ENCODE data around the gene SERBP1. TPM values are rescaled to one million over a fixed set of nuclear protein-coding genes. Genes with fewer than 3 reads are reported as not detected.

SERBP1 gene
- total RNA-seq, 1 experiment from 2014 or later: 325 TPM

GRCh38 chr1:67427947-67428346 is 2.3 kb downstream of the SERBP1 start (continued):
- no peak for TF ChIP-seq REST (IDR thresholded peaks at IDR 0.05; ENCODE audit: low read depth)
- no peak for TF ChIP-seq YY1 (IDR thresholded peaks at IDR 0.05; ENCODE audit: extremely low read depth, insufficient replicate concordance, low read depth, low read length)
- no peak for TF ChIP-seq ATF3 (IDR thresholded peaks at IDR 0.05)
- TF ChIP-seq CBX3 (IDR thresholded peaks at IDR 0.05; ENCODE audit: low read depth): no peak
- TF ChIP-seq JUND (IDR thresholded peaks at IDR 0.05): no peak

GRCh38 chr1:67427465-67427864 is 2.7 kb downstream of the SERBP1 start:
- TF ChIP-seq CTCF (IDR thresholded peaks at IDR 0.05 in 2 of 3, conservative IDR thresholded peaks at IDR 0.05 in 1 of 3; ENCODE audit: borderline replicate concordance in 1 of 3, insufficient read depth in 1 of 3, low read depth in 2 of 3, low read length in 2 of 3) (no peak), RAD21 (IDR thresholded peaks at IDR 0.05; ENCODE audit: low read depth) (no peak), REST (IDR thresholded peaks at IDR 0.05; ENCODE audit: low read depth) (no peak), FOSL1 (IDR thresholded peaks at IDR 0.05; ENCODE audit: low read depth) (no peak), CBX3 (IDR thresholded peaks at IDR 0.05; ENCODE audit: low read depth) (no peak), ATF3 (IDR thresholded peaks at IDR 0.05) (no peak), TCF7L2 (IDR thresholded peaks at IDR 0.05; ENCODE audit: borderline replicate concordance, extremely low read depth, insufficient read depth, insufficient read length) (no peak), EZH2 (IDR thresholded peaks at IDR 0.05) (no peak), POLR2A (IDR thresholded peaks at IDR 0.05; ENCODE audit: borderline replicate concordance, extremely low read depth, insufficient read depth, insufficient read length) (no peak), EGR1 (IDR thresholded peaks at IDR 0.05; ENCODE audit: low read depth) (no peak)
- ChIA-PET POLR2A (no interaction called here), RAD21 (ENCODE audit: low non-redundant PET in 1 of 2, low total read pairs in 2 of 2, uncharacterized antibody in 2 of 2, unreplicated experiment in 2 of 2) (no interaction called here), CTCF (no interaction called here)
- H3K4me2 ChIP-seq (ENCODE audit: low read length): peak overlapping the region; percentile 92; the same call in 1 of the 2 replicates
- H3K4me3 ChIP-seq (replicated peaks in 1 of 2; ENCODE audit: low read depth in 1 of 2, low read length in 2 of 2): no peak overlapping the region
- DNase-seq (ENCODE audit: low read depth, low spot score) (no peak), ATAC-seq (no peak)
- H4K20me1 ChIP-seq (ENCODE audit: insufficient read depth): peaks cover 58% of the 10 kb centered on the region
- H3K36me3 ChIP-seq (ENCODE audit: control insufficient read depth in 1 of 2, insufficient read depth in 2 of 2, low read length in 2 of 2): peaks cover 46 to 67% of the 10 kb centered on the region in 2 experiments
- H3K79me2 ChIP-seq (ENCODE audit: insufficient read depth, low read length): peaks cover 78% of the 10 kb centered on the region
- H3K4me1 ChIP-seq (ENCODE audit: control insufficient read depth in 1 of 2, insufficient read depth in 2 of 2, low read length in 2 of 2): peaks cover 9 to 31% of the 10 kb centered on the region in 2 experiments; a peak in 3 of 4 replicates
- H3K9me2 ChIP-seq (ENCODE audit: insufficient read depth): no peaks in the 10 kb centered on the region
- no peak overlapping the region for H3K27ac ChIP-seq (ENCODE audit: low read depth, low read length)
- intact Hi-C loops (cut with micrococcal nuclease): no loop called here
- no TSS peak for BruUV-seq (replicated peaks)
- no peaks in the 10 kb centered on the region for H3K9me3 ChIP-seq (ENCODE audit: control insufficient read depth in 1 of 2, insufficient read depth in 1 of 2, low read depth in 1 of 2, low read length in 2 of 2)
- H2AFZ ChIP-seq (ENCODE audit: low read depth, low read length, poor library complexity, severe bottlenecking): no peak overlapping the region
- no peaks in the 10 kb centered on the region for H3K27me3 ChIP-seq (ENCODE audit: insufficient read depth, low read length)
- H3K9ac ChIP-seq (ENCODE audit: low read length): 0 out of 2 replicates have a peak overlapping the region, but pooled peaks have one; percentile 97
